Neural progenitor cell (in vitro differentiated cells): ENCODE data around the gene KRT5. TPM values are rescaled to one million over a fixed set of nuclear protein-coding genes. Genes with fewer than 3 reads are reported as not detected.

Source experiments
- DNase-seq: peaks from one replicate; pipeline ENCODE4 v3.0.0-alpha.2; 2016; ENCODE audit warnings: low spot score
- H2AFZ ChIP-seq: fragments of 200-600 bp; sonication (generic); replicated peaks from 2 replicates; pipeline ENCODE4 v1.6.1; 2016; ENCODE audit warnings: antibody characterized with exemption
- H3F3A ChIP-seq: fragments of 200-600 bp; sonication (generic); 2 replicates; pipeline ENCODE4 v1.6.1; 2016; ENCODE audit warnings: antibody characterized with exemption, low read depth
- H3K27ac ChIP-seq: fragments of 200-600 bp; sonication (generic); 2 replicates; pipeline ENCODE4 v1.5.1; 2016; ENCODE audit warnings: mild to moderate bottlenecking
- H3K27me3 ChIP-seq: fragments of 200-600 bp; sonication (generic); 2 replicates; pipeline ENCODE4 v1.6.1; 2016; ENCODE audit warnings: mild to moderate bottlenecking, moderate library complexity
- H3K36me3 ChIP-seq: fragments of 200-600 bp; sonication (generic); 2 replicates; pipeline ENCODE4 v1.5.1; 2016
- H3K4me1 ChIP-seq: fragments of 200-600 bp; sonication (generic); 2 replicates; pipeline ENCODE4 v1.6.1; 2016; ENCODE audit warnings: mixed run types
- H3K4me2 ChIP-seq: fragments of 200-600 bp; sonication (generic); 2 replicates; pipeline ENCODE4 v1.6.1; 2016
- H3K4me3 ChIP-seq: fragments of 200-600 bp; sonication (generic); 2 replicates; pipeline ENCODE4 v1.5.1; 2016
- H3K79me2 ChIP-seq: fragments of 200-600 bp; sonication (generic); 2 replicates; pipeline ENCODE4 v1.6.1; 2016; ENCODE audit warnings: low read depth
- H3K9ac ChIP-seq: fragments of 200-600 bp; sonication (generic); 2 replicates; pipeline ENCODE4 v1.6.1; 2016
- H3K9me3 ChIP-seq: fragments of 200-600 bp; sonication (generic); 2 replicates; pipeline ENCODE4 v1.5.1; 2016; ENCODE audit warnings: low read depth
- H4K20me1 ChIP-seq: fragments of 200-600 bp; sonication (generic); 2 replicates; pipeline ENCODE4 v1.6.1; 2016; ENCODE audit warnings: low read depth
- H3K27ac Mint-ChIP-seq: 3 replicates; pipeline ENCODE4 v1.8.0; 2021; ENCODE audit warnings: mixed read lengths
- H3K27me3 Mint-ChIP-seq: 2 replicates; pipeline ENCODE4 v1.8.0; 2022; ENCODE audit warnings: low read depth, mild to moderate bottlenecking, inconsistent platforms, moderate library complexity, mixed read lengths; ENCODE audit not compliant: insufficient read depth
- H3K36me3 Mint-ChIP-seq: 3 replicates; pipeline ENCODE4 v1.8.0; 2021; ENCODE audit warnings: mixed read lengths
- H3K4me1 Mint-ChIP-seq: 3 replicates; pipeline ENCODE4 v1.8.0; 2021; ENCODE audit warnings: mixed read lengths
- H3K4me3 Mint-ChIP-seq: 3 replicates; pipeline ENCODE4 v1.8.0; 2021; ENCODE audit warnings: mild to moderate bottlenecking, moderate library complexity, mixed read lengths
- H3K9me3 Mint-ChIP-seq: 3 replicates; pipeline ENCODE4 v1.8.0; 2020; ENCODE audit warnings: mixed read lengths
- CTCF ChIP-seq: fragments of 200-600 bp; sonication (generic); IDR thresholded peaks from 2 replicates; pipeline ENCODE4 v1.5.1; 2017; ENCODE audit warnings: antibody characterized with exemption, mild to moderate bottlenecking
- EZH2 ChIP-seq: fragments of 200-600 bp; sonication (generic); IDR thresholded peaks from 2 replicates; pipeline ENCODE4 v1.6.1; 2017; ENCODE audit warnings: antibody characterized with exemption, mild to moderate bottlenecking, moderate library complexity
- EZH2phosphoT487 ChIP-seq: fragments of 200-600 bp; sonication (generic); IDR thresholded peaks from 2 replicates; pipeline ENCODE4 v1.6.1; 2017; ENCODE audit warnings: antibody characterized with exemption
- total RNA-seq: library from RNA; depleted of rRNA; stranded (reverse); fragments of >200 nt; gene quantifications from 2 replicates; pipeline ENCODE4 v1.2.3, GENCODE V29; 2015; ENCODE audit warnings: low replicate concordance

The KRT5 gene
- total RNA-seq, 1 donor from 2014 or later = not detected

GRCh38 chr12:52558781-52559445 lies 38.7 kb upstream of the KRT5 start:
- DNase-seq = no peak
- Histone ChIP-seq H3K36me3 (no peaks in the 10 kb centered on the region), H4K20me1 (peaks cover 5% of the 10 kb centered on the region), H3K4me1 (no peaks in the 10 kb centered on the region), H3K27me3 (peaks cover 6% of the 10 kb centered on the region), H3K4me2 (no peak overlapping the region), H3K27ac (no peak overlapping the region), H3K4me3 (no peak overlapping the region), H3K79me2 (no peaks in the 10 kb centered on the region), H3K9me3 (no peaks in the 10 kb centered on the region), H3K9ac (no peak overlapping the region), H2AFZ (no peak overlapping the region), H3F3A (no peaks in the 10 kb centered on the region)
- H3K9me3 Mint-ChIP-seq = no peaks in the 10 kb centered on the region
- H3K27ac Mint-ChIP-seq = no peak overlapping the region
- H3K36me3 Mint-ChIP-seq = no peaks in the 10 kb centered on the region
- peaks cover 6% of the 10 kb centered on the region for H3K27me3 Mint-ChIP-seq
- TF ChIP-seq CTCF (no peak), EZH2phosphoT487 (no peak), EZH2 (no peak)
- H3K4me1 Mint-ChIP-seq = no peaks in the 10 kb centered on the region
- no peak overlapping the region for H3K4me3 Mint-ChIP-seq

GRCh38 chr12:52557476-52557875 lies 37.3 kb upstream of the KRT5 start:
- Histone ChIP-seq H3K27ac (no peak overlapping the region), H2AFZ (no peak overlapping the region), H3K4me1 (no peaks in the 10 kb centered on the region), H3K9ac (no peak overlapping the region), H3K27me3 (peaks cover 6% of the 10 kb centered on the region), H3K4me2 (no peak overlapping the region), H3K9me3 (no peaks in the 10 kb centered on the region), H3F3A (no peaks in the 10 kb centered on the region), H3K36me3 (no peaks in the 10 kb centered on the region), H4K20me1 (peaks cover 5% of the 10 kb centered on the region), H3K79me2 (no peaks in the 10 kb centered on the region), H3K4me3 (no peak overlapping the region)
- Mint-ChIP-seq H3K36me3 (no peaks in the 10 kb centered on the region), H3K27ac (no peak overlapping the region), H3K9me3 (no peaks in the 10 kb centered on the region), H3K27me3 (peaks cover 6% of the 10 kb centered on the region), H3K4me3 (no peak overlapping the region), H3K4me1 (no peaks in the 10 kb centered on the region)
- DNase-seq = no peak
- TF ChIP-seq CTCF (no peak), EZH2 (no peak), EZH2phosphoT487 (no peak)

- H3K4me3 ChIP-seq = no peak overlapping the region
- no peak for TF ChIP-seq EZH2phosphoT487
- no peak for TF ChIP-seq EZH2
- no peak for TF ChIP-seq CTCF
- H3K27ac ChIP-seq = no peak overlapping the region
- Mint-ChIP-seq H3K9me3 (no peaks in the 10 kb centered on the region), H3K4me1 (no peaks in the 10 kb centered on the region), H3K27ac (no peak overlapping the region), H3K27me3 (peaks cover 10% of the 10 kb centered on the region), H3K4me3 (no peak overlapping the region), H3K36me3 (no peaks in the 10 kb centered on the region)
- H3K9me3 ChIP-seq = no peaks in the 10 kb centered on the region
- H3K27me3 ChIP-seq = no peaks in the 10 kb centered on the region
- no peaks in the 10 kb centered on the region for H3F3A ChIP-seq
- H4K20me1 ChIP-seq = no peaks in the 10 kb centered on the region
- no peak overlapping the region for H3K9ac ChIP-seq
- H3K36me3 ChIP-seq = no peaks in the 10 kb centered on the region
- H3K79me2 ChIP-seq = no peaks in the 10 kb centered on the region
- DNase-seq = no peak
- H2AFZ ChIP-seq = no peak overlapping the region
- H3K4me2 ChIP-seq = no peak overlapping the region
- H3K4me1 ChIP-seq = no peaks in the 10 kb centered on the region
These were observed 35.4 kb upstream of the KRT5 start for GRCh38 chr12:52555577-52555976.
